HG03159 (cell line): ENCODE measurements around the gene DDR2.

ENCODE experiments used
- ATAC-seq: cut with Tn5 transposase; IDR thresholded peaks from one replicate; pipeline ENCODE4 v1.9.1; 2021; ENCODE audit warnings: mild to moderate bottlenecking, moderate library complexity; ENCODE audit not compliant: unreplicated experiment

Gene DDR2

GRCh38 chr1:162822391-162823200 lies 190.3 kb downstream of the DDR2 start:
- no peak for ATAC-seq

- ATAC-seq = no peak
Measured at GRCh38 chr1:162823231-162823630, 191.0 kb downstream of the DDR2 start.

- ATAC-seq = no peak
Measured at GRCh38 chr1:162823771-162824525, 191.7 kb downstream of the DDR2 start.

- no peak for ATAC-seq
Measured at GRCh38 chr1:162829268-162829667, 197.0 kb downstream of the DDR2 start.

- ATAC-seq = no peak
Measured at GRCh38 chr1:162832470-162832869, 200.2 kb downstream of the DDR2 start.

- peak; percentile 85 for ATAC-seq
Measured at GRCh38 chr1:162835157-162835899, 203.1 kb downstream of the DDR2 start.
